ENCODE data around the gene TMEM106A.

DNA sequence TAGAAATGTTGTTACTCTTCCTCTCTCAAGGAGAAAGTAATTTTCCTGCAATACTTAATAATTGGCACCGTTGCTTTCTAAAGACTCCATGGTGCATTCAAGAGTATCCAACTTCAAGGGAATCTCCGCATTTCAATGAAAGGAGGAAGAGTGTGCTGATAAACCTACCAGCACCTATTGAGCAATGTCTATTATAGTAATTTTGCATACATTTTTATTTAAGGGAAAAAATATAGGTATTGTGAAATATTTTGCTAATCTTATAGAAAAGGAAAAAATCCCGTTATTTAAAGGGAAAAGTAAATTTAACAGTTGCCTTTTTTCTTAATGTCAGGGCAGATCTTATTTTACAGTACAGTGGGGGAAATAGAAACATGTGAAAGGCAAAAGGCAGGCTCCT is 1.1 kb upstream of the TMEM106A start:
- TF ChIP-seq, protein P1, sequence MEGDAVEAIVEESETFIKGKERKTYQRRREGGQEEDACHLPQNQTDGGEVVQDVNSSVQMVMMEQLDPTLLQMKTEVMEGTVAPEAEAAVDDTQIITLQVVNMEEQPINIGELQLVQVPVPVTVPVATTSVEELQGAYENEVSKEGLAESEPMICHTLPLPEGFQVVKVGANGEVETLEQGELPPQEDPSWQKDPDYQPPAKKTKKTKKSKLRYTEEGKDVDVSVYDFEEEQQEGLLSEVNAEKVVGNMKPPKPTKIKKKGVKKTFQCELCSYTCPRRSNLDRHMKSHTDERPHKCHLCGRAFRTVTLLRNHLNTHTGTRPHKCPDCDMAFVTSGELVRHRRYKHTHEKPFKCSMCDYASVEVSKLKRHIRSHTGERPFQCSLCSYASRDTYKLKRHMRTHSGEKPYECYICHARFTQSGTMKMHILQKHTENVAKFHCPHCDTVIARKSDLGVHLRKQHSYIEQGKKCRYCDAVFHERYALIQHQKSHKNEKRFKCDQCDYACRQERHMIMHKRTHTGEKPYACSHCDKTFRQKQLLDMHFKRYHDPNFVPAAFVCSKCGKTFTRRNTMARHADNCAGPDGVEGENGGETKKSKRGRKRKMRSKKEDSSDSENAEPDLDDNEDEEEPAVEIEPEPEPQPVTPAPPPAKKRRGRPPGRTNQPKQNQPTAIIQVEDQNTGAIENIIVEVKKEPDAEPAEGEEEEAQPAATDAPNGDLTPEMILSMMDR (IDR thresholded peaks at IDR 0.05) = no peak
- TF ChIP-seq POLR2A (IDR thresholded peaks at IDR 0.05) = no peak

Measured in esophagus squamous epithelium (tissue), 4 donors.